Keratinocyte (primary cell): ENCODE results near the gene RARRES1. TPM values are rescaled to one million over a fixed set of nuclear protein-coding genes. Genes with fewer than 3 reads are reported as not detected.

Experiments
- DNase-seq: peaks from one replicate; pipeline ENCODE4 v3.0.0-alpha.2; 2011; ENCODE audit warnings: low read depth, missing footprints, low spot score
- FAIRE-seq: peaks from 2 replicates; lab custom pipeline; 2011; peaks lifted over from hg19 to GRCh38; lab: Jason Lieb, UNC
- H2AFZ ChIP-seq: 2 replicates; pipeline ENCODE4 v1.6.0; 2012; ENCODE audit warnings: low read length, control low read depth, inconsistent platforms; ENCODE audit not compliant: control insufficient read depth
- H3K27ac ChIP-seq: 2 replicates; pipeline ENCODE4 v1.5.1; 2011; ENCODE audit warnings: low read length; ENCODE audit not compliant: control insufficient read depth, insufficient read depth
- H3K27me3 ChIP-seq: 3 replicates; pipeline ENCODE4 v1.6.0; 2011; ENCODE audit warnings: low read length; ENCODE audit not compliant: control insufficient read depth, insufficient read depth; ENCODE audit errors: extremely low read depth
- H3K36me3 ChIP-seq, 2 experiments: 2 replicates in 1 of 2; 3 replicates in 1 of 2; pipeline ENCODE4 v1.5.1; 2011; ENCODE audit warnings: low read length in 2 of 2, mild to moderate bottlenecking in 1 of 2; ENCODE audit not compliant: control insufficient read depth in 2 of 2, insufficient read depth in 2 of 2; ENCODE audit errors: extremely low read depth in 1 of 2
- H3K4me1 ChIP-seq: 3 replicates; pipeline ENCODE4 v1.5.1; 2011; ENCODE audit warnings: low read length; ENCODE audit not compliant: control insufficient read depth, insufficient read depth; ENCODE audit errors: extremely low read depth
- H3K4me2 ChIP-seq: 3 replicates; pipeline ENCODE4 v1.6.0; 2011; ENCODE audit warnings: low read depth, low read length; ENCODE audit not compliant: control insufficient read depth, insufficient read depth; ENCODE audit errors: extremely low read depth
- H3K4me3 ChIP-seq, 3 experiments: fragments of 200-600 bp in 1 of 3; sonication (generic) in 1 of 3; 2 replicates in 2 of 3; 3 replicates in 1 of 3; pipeline ENCODE4 v1.5.1; 2011 to 2016; ENCODE audit warnings: low read length in 3 of 3, mild to moderate bottlenecking in 3 of 3, control low read depth in 2 of 3, inconsistent platforms in 1 of 3, low read depth in 1 of 3, mixed read lengths in 1 of 3, mixed run types in 1 of 3, moderate library complexity in 1 of 3; ENCODE audit not compliant: control insufficient read depth in 2 of 3, insufficient read depth in 2 of 3; ENCODE audit errors: extremely low read depth in 1 of 3
- H3K79me2 ChIP-seq: 2 replicates; pipeline ENCODE4 v1.6.0; 2012; ENCODE audit warnings: low read length; ENCODE audit not compliant: control insufficient read depth, insufficient read depth
- H3K9ac ChIP-seq: 3 replicates; pipeline ENCODE4 v1.6.0; 2011; ENCODE audit warnings: low read length; ENCODE audit not compliant: control insufficient read depth, insufficient read depth; ENCODE audit errors: extremely low read depth
- H3K9me1 ChIP-seq: 3 replicates; pipeline ENCODE4 v1.6.0; 2011; ENCODE audit warnings: low read length; ENCODE audit not compliant: control insufficient read depth, insufficient read depth; ENCODE audit errors: extremely low read depth
- H3K9me3 ChIP-seq: 2 replicates; pipeline ENCODE4 v1.5.1; 2012; ENCODE audit warnings: low read depth, low read length; ENCODE audit not compliant: control insufficient read depth
- H4K20me1 ChIP-seq: 3 replicates; pipeline ENCODE4 v1.6.0; 2011; ENCODE audit warnings: low read length; ENCODE audit not compliant: control insufficient read depth, insufficient read depth; ENCODE audit errors: extremely low read depth
- CTCF ChIP-seq, 3 experiments: IDR thresholded peaks in 1 of 3; conservative IDR thresholded peaks in 1 of 3; optimal IDR thresholded peaks in 1 of 3; 2 replicates in 2 of 3; 3 replicates in 1 of 3; pipeline versions ENCODE3 to v1.5.1; 2011; ENCODE audit warnings: low read length in 3 of 3, mild to moderate bottlenecking in 3 of 3, moderate library complexity in 2 of 3, control low read depth in 1 of 3, inconsistent platforms in 1 of 3; ENCODE audit not compliant: insufficient read depth in 2 of 3; ENCODE audit errors: extremely low read depth in 1 of 3
- EZH2 ChIP-seq: IDR thresholded peaks from one replicate; pipeline ENCODE4 v1.6.1; 2012; ENCODE audit warnings: inconsistent platforms, mild to moderate bottlenecking, low read length, moderate library complexity
- dilution Hi-C: fragments of 300-500 bp; cut with MboI; formaldehyde crosslinking; loops from one replicate; pipeline ENCODE4 v1.7.0; 2020; ENCODE audit warnings: low sequenced_read_pairs; ENCODE audit not compliant: extremely low pct_ligation_motif_present
- polyA plus RNA-seq, 5 experiments: library from polyadenylated mRNA; depleted of rRNA in 3 of 5; stranded (reverse) in 3 of 5; stranded (forward) in 1 of 5; unstranded in 1 of 5; fragments of >200 nt; gene quantifications; 1 replicate in 1 of 5; 2 replicates in 3 of 5; 3 replicates in 1 of 5; pipeline versions ENCODE4 v1.2.1 to v1.2.3, GENCODE V29; 2011 to 2012; ENCODE audit warnings: missing spikeins in 2 of 5, low read depth in 1 of 5, low replicate concordance in 1 of 5

The RARRES1 gene
- polyA plus RNA-seq, 1 donor (not counting 4 experiments of a cell fraction or from before 2014, with no cell fraction given): not detected

- no peak overlapping the region for H3K9ac ChIP-seq
- no peaks in the 10 kb centered on the region for H3K27me3 ChIP-seq
- H3K4me1 ChIP-seq: no peaks in the 10 kb centered on the region
- TF ChIP-seq CTCF (optimal IDR thresholded peaks at IDR 0.05 in 1 of 3, IDR thresholded peaks at IDR 0.05 in 1 of 3, conservative IDR thresholded peaks at IDR 0.05 in 1 of 3; ENCODE audit: extremely low read depth in 1 of 3, insufficient read depth in 2 of 3, low read length in 3 of 3) (no peak), EZH2 (no peak)
- H3K4me2 ChIP-seq: no peak overlapping the region
- no peaks in the 10 kb centered on the region for H4K20me1 ChIP-seq
- no peak overlapping the region for H3K4me3 ChIP-seq
- H3K27ac ChIP-seq: no peak overlapping the region
- no peak overlapping the region for H2AFZ ChIP-seq
- H3K9me3 ChIP-seq: no peaks in the 10 kb centered on the region
- no peaks in the 10 kb centered on the region for H3K36me3 ChIP-seq
- dilution Hi-C loops: no loop called here
- no peaks in the 10 kb centered on the region for H3K79me2 ChIP-seq
- no peaks in the 10 kb centered on the region for H3K9me1 ChIP-seq
- FAIRE-seq (no peak), DNase-seq (no peak)
These were observed 6.4 kb upstream of the RARRES1 start for GRCh38 chr3:158738653-158739052.

GRCh38 chr3:158737976-158738615, 5.8 kb upstream of the RARRES1 start:
- Histone ChIP-seq H3K27ac (no peak overlapping the region), H3K79me2 (no peaks in the 10 kb centered on the region), H3K9me1 (no peaks in the 10 kb centered on the region), H3K9me3 (no peaks in the 10 kb centered on the region), H4K20me1 (no peaks in the 10 kb centered on the region), H3K27me3 (no peaks in the 10 kb centered on the region), H3K4me3 (no peak overlapping the region), H3K4me2 (no peak overlapping the region), H3K4me1 (no peaks in the 10 kb centered on the region), H2AFZ (no peak overlapping the region), H3K9ac (no peak overlapping the region), H3K36me3 (no peaks in the 10 kb centered on the region)
- TF ChIP-seq CTCF (optimal IDR thresholded peaks at IDR 0.05 in 1 of 3, IDR thresholded peaks at IDR 0.05 in 1 of 3, conservative IDR thresholded peaks at IDR 0.05 in 1 of 3; ENCODE audit: extremely low read depth in 1 of 3, insufficient read depth in 2 of 3, low read length in 3 of 3) (no peak), EZH2 (no peak)
- DNase-seq (no peak), FAIRE-seq (no peak)
- dilution Hi-C loops: no loop called here
